ENCODE data around the gene NFXL1. TPM values are rescaled to one million over a fixed set of nuclear protein-coding genes. Genes with fewer than 3 reads are reported as not detected.
A peak's percentile ranks its signal among the peaks of the same experiment; 100 is the strongest.

NFXL1 gene
- total RNA-seq, 2 experiments from 2014 or later: 17.9 to 28.4 TPM

DNA sequence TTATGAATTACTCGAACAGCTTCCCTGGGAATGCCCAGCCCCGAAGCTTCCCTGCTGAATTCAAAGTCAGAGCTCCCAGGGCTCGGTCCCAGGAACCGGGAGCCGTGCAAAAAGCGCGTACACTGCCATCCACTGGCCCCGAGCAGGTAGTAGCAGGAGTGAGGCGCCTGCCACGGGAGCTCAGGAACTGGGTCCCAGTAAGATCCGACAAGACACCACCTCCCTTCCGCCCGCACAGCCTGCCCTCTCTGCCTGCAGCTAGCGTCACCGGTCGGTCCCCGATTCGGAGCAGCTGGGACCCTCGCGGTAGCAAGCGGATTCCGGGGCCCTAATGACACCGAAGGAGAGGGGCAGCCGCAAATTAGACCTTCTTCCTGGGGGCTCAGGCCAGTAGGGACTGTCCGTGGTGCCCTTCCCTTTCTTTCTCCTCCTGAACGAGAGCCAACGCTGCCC lies 77.7 kb downstream of the NFXL1 start:
- BruUV-seq (replicated peaks): no TSS peak
- Histone ChIP-seq H4K20me1 (ENCODE audit: insufficient read depth, low read length) (no peaks in the 10 kb centered on the region), H3K36me3 (ENCODE audit: insufficient read depth, low read length) (0 out of 2 replicates have a peak, but pooled peaks cover under 1% of the 10 kb centered on the region), H3K9me3 (ENCODE audit: low read length) (peaks cover 10% of the 10 kb centered on the region; the same call in 1 of the 2 replicates), H3K4me2 (ENCODE audit: low read length) (peak overlapping the region; percentile 86), H3K9me2 (ENCODE audit: insufficient read depth, low read length) (no peaks in the 10 kb centered on the region), H2AFZ (ENCODE audit: low read length) (peak overlapping the region; percentile 80), H3K27ac (ENCODE audit: low read depth, low read length, poor library complexity, severe bottlenecking) (no peak overlapping the region), H3K79me2 (ENCODE audit: insufficient read depth, low read depth, low read length) (no peaks in the 10 kb centered on the region), H3K4me3 (ENCODE audit: low read depth, low read length, poor library complexity, severe bottlenecking) (peak overlapping the region; percentile 68), H3K4me1 (ENCODE audit: insufficient read depth, low read length, poor library complexity, severe bottlenecking) (peaks cover 9% of the 10 kb centered on the region)
- intact Hi-C loops (cut with micrococcal nuclease; ENCODE audit: unreplicated experiment): loop anchor here (2.0 to 5.0 kb wide), 4 partner anchors 96 to 251 kb away; no protein-coding TSS in a partner anchor
- TF ChIP-seq EZH2phosphoT487 (IDR thresholded peaks at IDR 0.05; ENCODE audit: borderline replicate concordance, low read depth, low read length) (no peak), CTCF (conservative IDR thresholded peaks at IDR 0.05; ENCODE audit: low read length) (peak; percentile 76)
- POLR2A ChIA-PET: interaction anchor here (0.6 to 1.9 kb wide), 4 partner anchors 9 to 355 kb away, joined by 3 to 5 read pairs (median 4); no protein-coding TSS in a partner anchor
- peak; percentile 73 for DNase-seq (ENCODE audit: low spot score)
- CTCF ChIA-PET (ENCODE audit: unreplicated experiment): interaction anchor here (0.6 to 1.1 kb wide), 3 partner anchors 20 to 149 kb away, joined by 3 to 4 read pairs (median 3); no protein-coding TSS in a partner anchor

DNA sequence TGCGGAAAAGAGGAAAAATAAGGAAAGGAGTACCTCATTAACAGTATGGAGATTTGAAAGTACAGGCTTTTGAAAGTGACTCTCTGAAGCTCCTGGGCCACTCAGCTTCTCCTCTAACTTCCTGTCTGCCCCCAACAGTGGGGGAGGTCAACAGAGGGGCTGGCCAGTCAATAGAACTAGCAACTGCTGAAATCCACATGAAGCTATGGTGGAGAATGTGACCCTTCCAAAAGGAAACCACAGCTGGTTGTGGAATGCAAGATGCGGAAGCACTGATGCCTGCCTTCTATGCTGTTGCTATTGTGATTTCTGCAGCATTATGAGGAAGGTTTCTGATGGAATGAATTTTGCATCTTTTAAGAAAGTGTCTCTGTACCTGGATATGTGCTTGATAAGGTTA lies 78.9 kb downstream of the NFXL1 start:
- CTCF ChIA-PET (ENCODE audit: unreplicated experiment): no interaction called here
- intact Hi-C loops (cut with micrococcal nuclease; ENCODE audit: unreplicated experiment): loop anchor here (5.0 kb wide), 3 partner anchors 97 to 252 kb away; no protein-coding TSS in a partner anchor
- no peak for DNase-seq (ENCODE audit: low spot score)

More for the DNA sequence above, 78.9 kb downstream of the NFXL1 start:
- no peak overlapping the region for H3K4me3 ChIP-seq (ENCODE audit: low read depth, low read length, poor library complexity, severe bottlenecking)
- no TSS peak for BruUV-seq (replicated peaks)
- peaks cover 10% of the 10 kb centered on the region; the same call in 1 of the 2 replicates for H3K9me3 ChIP-seq (ENCODE audit: low read length)
- no peak overlapping the region for H3K27ac ChIP-seq (ENCODE audit: low read depth, low read length, poor library complexity, severe bottlenecking)
- H4K20me1 ChIP-seq (ENCODE audit: insufficient read depth, low read length): no peaks in the 10 kb centered on the region
- TF ChIP-seq EZH2phosphoT487 (IDR thresholded peaks at IDR 0.05; ENCODE audit: borderline replicate concordance, low read depth, low read length) (no peak), CTCF (conservative IDR thresholded peaks at IDR 0.05; ENCODE audit: low read length) (no peak)
- no peaks in the 10 kb centered on the region for H3K79me2 ChIP-seq (ENCODE audit: insufficient read depth, low read depth, low read length)
- no peak overlapping the region for H2AFZ ChIP-seq (ENCODE audit: low read length)
- POLR2A ChIA-PET: interaction anchor here (1.9 kb wide), 1 partner anchor 9 kb away, joined by 4 read pairs; no protein-coding TSS in a partner anchor
- H3K9me2 ChIP-seq (ENCODE audit: insufficient read depth, low read length): no peaks in the 10 kb centered on the region
- no peak overlapping the region for H3K4me2 ChIP-seq (ENCODE audit: low read length)
- H3K4me1 ChIP-seq (ENCODE audit: insufficient read depth, low read length, poor library complexity, severe bottlenecking): peaks cover 9% of the 10 kb centered on the region
- no peaks in the 10 kb centered on the region for H3K36me3 ChIP-seq (ENCODE audit: insufficient read depth, low read length)
